ENCODE data around the gene ILF3.

The ILF3 gene

DNA sequence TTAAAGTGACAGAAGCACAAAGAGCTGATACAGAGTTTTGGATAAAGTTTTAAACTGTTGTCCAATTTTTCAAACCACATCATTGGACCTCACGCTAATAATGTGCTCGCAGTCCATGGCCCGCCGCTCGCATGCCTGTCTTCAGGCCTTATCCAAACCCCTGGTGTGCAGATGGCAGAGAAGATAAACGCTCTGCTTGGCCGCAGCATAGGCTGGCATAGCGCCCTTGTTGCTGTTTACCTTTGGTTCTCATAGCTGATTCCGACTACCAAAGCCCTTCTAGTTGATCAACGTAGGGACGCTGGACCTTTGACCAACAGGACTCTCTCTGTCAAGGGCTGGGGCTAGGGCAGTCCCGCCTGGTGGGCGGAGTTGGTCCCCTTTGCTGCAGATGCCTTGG, 23.6 kb downstream of the ILF3 start:
- TF ChIP-seq, protein P1, sequence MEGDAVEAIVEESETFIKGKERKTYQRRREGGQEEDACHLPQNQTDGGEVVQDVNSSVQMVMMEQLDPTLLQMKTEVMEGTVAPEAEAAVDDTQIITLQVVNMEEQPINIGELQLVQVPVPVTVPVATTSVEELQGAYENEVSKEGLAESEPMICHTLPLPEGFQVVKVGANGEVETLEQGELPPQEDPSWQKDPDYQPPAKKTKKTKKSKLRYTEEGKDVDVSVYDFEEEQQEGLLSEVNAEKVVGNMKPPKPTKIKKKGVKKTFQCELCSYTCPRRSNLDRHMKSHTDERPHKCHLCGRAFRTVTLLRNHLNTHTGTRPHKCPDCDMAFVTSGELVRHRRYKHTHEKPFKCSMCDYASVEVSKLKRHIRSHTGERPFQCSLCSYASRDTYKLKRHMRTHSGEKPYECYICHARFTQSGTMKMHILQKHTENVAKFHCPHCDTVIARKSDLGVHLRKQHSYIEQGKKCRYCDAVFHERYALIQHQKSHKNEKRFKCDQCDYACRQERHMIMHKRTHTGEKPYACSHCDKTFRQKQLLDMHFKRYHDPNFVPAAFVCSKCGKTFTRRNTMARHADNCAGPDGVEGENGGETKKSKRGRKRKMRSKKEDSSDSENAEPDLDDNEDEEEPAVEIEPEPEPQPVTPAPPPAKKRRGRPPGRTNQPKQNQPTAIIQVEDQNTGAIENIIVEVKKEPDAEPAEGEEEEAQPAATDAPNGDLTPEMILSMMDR (conservative IDR thresholded peaks at IDR 0.05; ENCODE audit: low read length): no peak
- no peak overlapping the region for H3K4me3 ChIP-seq (ENCODE audit: low read length)
- no peak for DNase-seq (ENCODE audit: low read depth)

DNA sequence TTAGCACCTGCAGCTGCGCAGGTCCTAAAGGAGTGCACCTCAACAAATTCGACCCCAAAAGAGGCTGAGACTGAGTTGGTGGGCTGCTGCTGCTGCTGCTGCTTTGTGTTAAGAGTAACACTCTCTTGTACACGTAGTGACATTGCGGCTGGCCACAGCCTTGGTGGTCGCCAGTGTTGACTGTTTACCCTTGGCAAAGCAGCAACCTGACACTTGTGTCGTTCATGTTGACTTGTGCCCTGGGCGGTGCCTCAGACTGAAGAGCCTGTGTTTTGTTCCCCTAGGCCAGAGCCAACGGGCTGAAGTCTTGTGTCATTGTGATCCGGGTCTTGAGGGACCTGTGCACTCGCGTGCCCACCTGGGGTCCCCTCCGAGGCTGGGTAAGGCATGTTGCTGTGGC, 24.7 kb downstream of the ILF3 start:
- no peak for DNase-seq (ENCODE audit: low read depth)
- TF ChIP-seq, protein P1 (conservative IDR thresholded peaks at IDR 0.05; ENCODE audit: low read length): no peak
- no peak overlapping the region for H3K4me3 ChIP-seq (ENCODE audit: low read length)

GRCh38 chr19:10679743-10680142, 25.6 kb downstream of the ILF3 start:
- no peak for DNase-seq (ENCODE audit: low read depth)
- TF ChIP-seq, protein P1 (conservative IDR thresholded peaks at IDR 0.05; ENCODE audit: low read length): no peak
- H3K4me3 ChIP-seq (ENCODE audit: low read length): no peak overlapping the region

GRCh38 chr19:10680545-10681135, 26.5 kb downstream of the ILF3 start:
- TF ChIP-seq, protein P1 (conservative IDR thresholded peaks at IDR 0.05; ENCODE audit: low read length): no peak
- DNase-seq (ENCODE audit: low read depth): no peak
- H3K4me3 ChIP-seq (ENCODE audit: low read length): no peak overlapping the region

GRCh38 chr19:10681658-10682057, 27.5 kb downstream of the ILF3 start:
- TF ChIP-seq, protein P1 (conservative IDR thresholded peaks at IDR 0.05; ENCODE audit: low read length): no peak
- DNase-seq (ENCODE audit: low read depth): no peak
- H3K4me3 ChIP-seq (ENCODE audit: low read length): no peak overlapping the region

DNA sequence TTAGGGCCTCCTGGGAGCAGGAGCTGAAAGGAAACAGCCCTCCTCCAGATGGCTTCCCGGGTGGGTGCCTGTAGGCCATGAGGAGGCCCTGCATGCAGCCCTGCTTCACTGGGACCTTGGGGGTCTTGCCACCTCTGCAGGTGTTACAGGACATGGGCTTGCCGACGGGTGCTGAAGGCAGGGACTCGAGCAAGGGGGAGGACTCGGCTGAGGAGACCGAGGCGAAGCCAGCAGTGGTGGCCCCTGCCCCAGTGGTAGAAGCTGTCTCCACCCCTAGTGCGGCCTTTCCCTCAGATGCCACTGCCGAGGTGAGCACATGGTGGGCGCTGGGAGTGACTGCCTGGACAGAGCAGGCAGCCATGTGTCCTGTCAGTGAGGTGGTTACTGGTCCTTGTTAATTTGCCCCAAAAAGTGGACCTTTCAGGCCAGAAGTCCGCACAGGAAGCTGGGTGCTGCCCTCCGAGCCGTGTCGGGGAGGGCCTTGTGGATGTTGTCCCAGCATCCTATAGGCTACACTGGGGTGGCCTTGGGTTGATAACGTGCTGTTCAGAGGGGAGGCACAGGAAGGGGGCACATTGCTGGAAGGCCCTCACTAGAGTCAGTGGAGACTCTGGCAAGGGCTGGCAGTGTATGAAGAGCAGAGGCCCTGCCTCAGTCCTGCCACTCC, 28.4 kb downstream of the ILF3 start:
- TF ChIP-seq, protein P1 (conservative IDR thresholded peaks at IDR 0.05; ENCODE audit: low read length): no peak
- no peak overlapping the region for H3K4me3 ChIP-seq (ENCODE audit: low read length)
- no peak for DNase-seq (ENCODE audit: low read depth)

DNA sequence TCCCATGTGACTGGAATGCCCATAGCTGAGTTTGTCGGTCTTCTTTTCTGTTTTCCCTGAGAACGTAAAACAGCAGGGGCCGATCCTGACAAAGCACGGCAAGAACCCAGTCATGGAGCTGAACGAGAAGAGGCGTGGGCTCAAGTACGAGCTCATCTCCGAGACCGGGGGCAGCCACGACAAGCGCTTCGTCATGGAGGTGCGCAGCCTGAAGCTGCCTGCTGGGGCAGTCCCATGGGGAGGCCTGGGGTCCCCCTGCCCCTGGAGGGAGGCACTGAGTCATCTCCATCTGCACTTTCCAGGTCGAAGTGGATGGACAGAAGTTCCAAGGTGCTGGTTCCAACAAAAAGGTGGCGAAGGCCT, 28.9 kb downstream of the ILF3 start:
- no peak overlapping the region for H3K4me3 ChIP-seq (ENCODE audit: low read length)
- TF ChIP-seq, protein P1 (conservative IDR thresholded peaks at IDR 0.05; ENCODE audit: low read length): no peak
- no peak for DNase-seq (ENCODE audit: low read depth)
